OCI-LY7 (cell line): ENCODE results near the gene TET3. TPM values are rescaled to one million over a fixed set of nuclear protein-coding genes. Genes with fewer than 3 reads are reported as not detected.

ENCODE experiments used
- BruUV-seq: library from RNA; stranded (reverse); fragments of 400-500 nt; replicated peaks from 2 replicates; lab custom pipeline; 2021; lab: Mats Ljungman, UMichigan
- CTCF ChIA-PET: fragments of 300-600 bp; sonication (Branson Sonifier 250); formaldehyde crosslinking; loops from one replicate; lab custom pipeline; 2022; ENCODE audit warnings: antibody characterized with exemption; ENCODE audit not compliant: unreplicated experiment; lab: Charles Lee
- POLR2A ChIA-PET: fragments of 300-600 bp; sonication (Branson Sonifier 250); formaldehyde crosslinking; loops from one replicate; lab custom pipeline; 2022; ENCODE audit warnings: antibody characterized with exemption; lab: Charles Lee
- DNase-seq: peaks from one replicate; pipeline ENCODE4 v3.0.0-alpha.2; 2015; ENCODE audit warnings: low spot score
- H2AFZ ChIP-seq: fragments of 200-600 bp; sonication (generic), shearing (Covaris generic); 2 replicates; pipeline ENCODE4 v1.6.1; 2014; ENCODE audit warnings: mild to moderate bottlenecking, antibody characterized with exemption, low read length, moderate library complexity
- H3K27ac ChIP-seq: fragments of 200-600 bp; sonication (generic); 2 replicates; pipeline ENCODE4 v1.5.1; 2014; ENCODE audit warnings: mixed run types, low read depth, mild to moderate bottlenecking, moderate library complexity, low read length, inconsistent platforms; ENCODE audit not compliant: poor library complexity, severe bottlenecking
- H3K36me3 ChIP-seq: fragments of 200-600 bp; sonication (generic); 2 replicates; pipeline ENCODE4 v1.6.1; 2014; ENCODE audit warnings: mild to moderate bottlenecking, antibody characterized with exemption, low read length, moderate library complexity, mixed read lengths; ENCODE audit not compliant: insufficient read depth
- H3K4me1 ChIP-seq: fragments of 200-600 bp; sonication (generic); 2 replicates; pipeline ENCODE4 v1.5.1; 2014; ENCODE audit warnings: mild to moderate bottlenecking, low read length; ENCODE audit not compliant: insufficient read depth, poor library complexity, severe bottlenecking
- H3K4me2 ChIP-seq: fragments of 200-600 bp; sonication (generic); 2 replicates; pipeline ENCODE4 v1.6.1; 2014; ENCODE audit warnings: mild to moderate bottlenecking, low read length
- H3K4me3 ChIP-seq: fragments of 200-600 bp; sonication (generic); 2 replicates; pipeline ENCODE4 v1.5.1; 2014; ENCODE audit warnings: mild to moderate bottlenecking, low read depth, low read length; ENCODE audit not compliant: poor library complexity, severe bottlenecking
- H3K79me2 ChIP-seq: fragments of 200-600 bp; sonication (generic); 2 replicates; pipeline ENCODE4 v1.6.1; 2016; ENCODE audit warnings: low read depth, mild to moderate bottlenecking, low read length, moderate library complexity, mixed read lengths; ENCODE audit not compliant: insufficient read depth
- H3K9me2 ChIP-seq: fragments of 200-600 bp; sonication (generic); 2 replicates; pipeline ENCODE4 v1.6.1; 2016; ENCODE audit warnings: mild to moderate bottlenecking, low read length, mixed read lengths; ENCODE audit not compliant: insufficient read depth
- H3K9me3 ChIP-seq: fragments of 200-600 bp; sonication (generic); 2 replicates; pipeline ENCODE4 v1.6.1; 2014; ENCODE audit warnings: mild to moderate bottlenecking, mixed run types, low read length, mixed read lengths
- H4K20me1 ChIP-seq: fragments of 200-600 bp; sonication (generic); 2 replicates; pipeline ENCODE4 v1.6.1; 2014; ENCODE audit warnings: mild to moderate bottlenecking, antibody characterized with exemption, low read length, moderate library complexity, mixed read lengths; ENCODE audit not compliant: insufficient read depth
- intact Hi-C: fragments of 100-400 bp; cut with micrococcal nuclease; formaldehyde crosslinking; loops from one replicate; pipeline ENCODE4 v1.10.0; 2022; ENCODE audit not compliant: unreplicated experiment
- small RNA-seq: library from RNA; depleted of rRNA; stranded (forward); fragments of <200 nt; gene quantifications from one replicate; pipeline ENCODE3, GENCODE V24; 2014
- total RNA-seq, 2 experiments: library from RNA; depleted of rRNA in 1 of 2; stranded (reverse); fragments of >200 nt in 1 of 2; shearing (Covaris generic) in 1 of 2; gene quantifications; 2 replicates each; pipeline ENCODE4 v1.2.3, GENCODE V29; 2014 to 2022
- TF ChIP-seq, protein P1 (sequence below): fragments of 200-600 bp; sonication (generic); conservative IDR thresholded peaks from 2 replicates; pipeline ENCODE4 v1.5.1; 2014; ENCODE audit warnings: mild to moderate bottlenecking, antibody characterized with exemption, low read length, moderate library complexity, mixed read lengths

TET3 gene
- total RNA-seq, 2 experiments from 2014 or later: 14.7 to 25.2 TPM

DNA sequence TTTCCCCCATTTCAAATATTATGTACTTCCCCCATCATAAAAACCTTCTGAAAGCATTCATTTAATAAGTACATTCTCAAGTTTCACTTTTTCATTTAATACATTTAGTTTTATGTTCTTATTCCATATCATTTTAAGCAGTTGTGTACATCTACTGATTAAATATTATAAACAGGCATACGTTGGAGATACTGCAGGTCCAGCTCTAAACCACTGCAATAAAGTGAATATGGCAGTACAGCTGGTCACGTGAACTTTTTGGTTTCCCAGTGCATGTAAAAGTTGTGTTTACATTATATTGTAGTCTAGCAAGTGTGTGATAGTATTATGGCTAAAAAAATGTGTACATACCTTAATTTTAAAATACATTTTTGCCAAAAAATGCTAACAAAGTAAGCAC, 48.7 kb downstream of the TET3 start:
- Histone ChIP-seq H3K36me3 (peaks cover 13% of the 10 kb centered on the region), H3K9me3 (peaks cover 3% of the 10 kb centered on the region; the same call in 1 of the 2 replicates), H3K4me3 (peak overlapping the region; percentile 48), H3K27ac (peak overlapping the region; percentile 53), H2AFZ (no peak overlapping the region), H3K79me2 (peaks cover 59% of the 10 kb centered on the region), H3K9me2 (no peaks in the 10 kb centered on the region), H3K4me2 (peak overlapping the region; percentile 85), H3K4me1 (peaks cover 50% of the 10 kb centered on the region), H4K20me1 (peaks cover 28% of the 10 kb centered on the region; the same call in 1 of the 2 replicates)
- DNase-seq: no peak
- no TSS peak for BruUV-seq
- TF ChIP-seq, protein P1, sequence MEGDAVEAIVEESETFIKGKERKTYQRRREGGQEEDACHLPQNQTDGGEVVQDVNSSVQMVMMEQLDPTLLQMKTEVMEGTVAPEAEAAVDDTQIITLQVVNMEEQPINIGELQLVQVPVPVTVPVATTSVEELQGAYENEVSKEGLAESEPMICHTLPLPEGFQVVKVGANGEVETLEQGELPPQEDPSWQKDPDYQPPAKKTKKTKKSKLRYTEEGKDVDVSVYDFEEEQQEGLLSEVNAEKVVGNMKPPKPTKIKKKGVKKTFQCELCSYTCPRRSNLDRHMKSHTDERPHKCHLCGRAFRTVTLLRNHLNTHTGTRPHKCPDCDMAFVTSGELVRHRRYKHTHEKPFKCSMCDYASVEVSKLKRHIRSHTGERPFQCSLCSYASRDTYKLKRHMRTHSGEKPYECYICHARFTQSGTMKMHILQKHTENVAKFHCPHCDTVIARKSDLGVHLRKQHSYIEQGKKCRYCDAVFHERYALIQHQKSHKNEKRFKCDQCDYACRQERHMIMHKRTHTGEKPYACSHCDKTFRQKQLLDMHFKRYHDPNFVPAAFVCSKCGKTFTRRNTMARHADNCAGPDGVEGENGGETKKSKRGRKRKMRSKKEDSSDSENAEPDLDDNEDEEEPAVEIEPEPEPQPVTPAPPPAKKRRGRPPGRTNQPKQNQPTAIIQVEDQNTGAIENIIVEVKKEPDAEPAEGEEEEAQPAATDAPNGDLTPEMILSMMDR: no peak
- intact Hi-C loops: loop anchor here (2.0 kb wide), 1 partner anchor 47 kb away; no protein-coding TSS in a partner anchor
- ChIA-PET CTCF (no interaction called here), POLR2A (interaction anchor here (0.9 kb wide), 1 partner anchor 21 kb away, joined by 3 read pairs; no protein-coding TSS in a partner anchor)

Small RNA genes lying within 50 kb of the gene (small RNA-seq; reads per million reads assigned to genes)
- not detected for gene AC110801.1
- gene RNA5SP97: not detected

Other genes starting within 250 kb of the TET3 start
- 25.4 and 29.3 TPM in 2 replicates for gene TPRKB, start 247.6 kb upstream of the TET3 start, total RNA-seq (2014; rRNA removed; shearing (Covaris generic))
- 48.8 and 51.4 TPM in 2 replicates for gene TPRKB, start 247.6 kb upstream of the TET3 start, total RNA-seq (2022)
- 33.9 and 40.9 TPM in 2 replicates for gene DUSP11, start 204.8 kb upstream of the TET3 start, total RNA-seq (2014; rRNA removed; shearing (Covaris generic))
- gene DUSP11, start 204.8 kb upstream of the TET3 start, total RNA-seq (2022): 25.0 and 28.1 TPM in 2 replicates
- gene C2orf78, start 200.7 kb upstream of the TET3 start, total RNA-seq (2014; rRNA removed; shearing (Covaris generic)): not detected in 2 replicates
- not detected in 2 replicates for gene C2orf78, start 200.7 kb upstream of the TET3 start, total RNA-seq (2022)
- gene STAMBP, start 155.9 kb upstream of the TET3 start, total RNA-seq (2014; rRNA removed; shearing (Covaris generic)): 23.4 and 27.2 TPM in 2 replicates
- gene STAMBP, start 155.9 kb upstream of the TET3 start, total RNA-seq (2022): 43.7 and 49.0 TPM in 2 replicates
- not detected in 2 replicates for gene ACTG2, start 91.9 kb upstream of the TET3 start, total RNA-seq (2014; rRNA removed; shearing (Covaris generic))
- not detected in 2 replicates for gene ACTG2, start 91.9 kb upstream of the TET3 start, total RNA-seq (2022)
- gene DGUOK, start 58.0 kb upstream of the TET3 start, total RNA-seq (2014; rRNA removed; shearing (Covaris generic)): 57.1 and 73.4 TPM in 2 replicates
- 91.8 and 95.8 TPM in 2 replicates for gene DGUOK, start 58.0 kb upstream of the TET3 start, total RNA-seq (2022)
- 33.6 and 45.8 TPM in 2 replicates for gene BOLA3, start 163.0 kb downstream of the TET3 start, total RNA-seq (2014; rRNA removed; shearing (Covaris generic))
- 48.3 and 53.3 TPM in 2 replicates for gene BOLA3, start 163.0 kb downstream of the TET3 start, total RNA-seq (2022)
- 79.1 and 110 TPM in 2 replicates for gene MOB1A, start 194.0 kb downstream of the TET3 start, total RNA-seq (2014; rRNA removed; shearing (Covaris generic))
- gene MOB1A, start 194.0 kb downstream of the TET3 start, total RNA-seq (2022): 144 and 149 TPM in 2 replicates
- 220 and 250 TPM in 2 replicates for gene MTHFD2, start 213.7 kb downstream of the TET3 start, total RNA-seq (2014; rRNA removed; shearing (Covaris generic))
- 365 and 375 TPM in 2 replicates for gene MTHFD2, start 213.7 kb downstream of the TET3 start, total RNA-seq (2022)